Activated T-helper 1 cell treated with anti-CD3 and anti-CD28 coated beads, Interleukin-12 subunit alpha, Interleukin-12 subunit beta, Interleukin-2, Interleukin-4 antibody, amounts not matched to agents 30 ng/mL and 10 ng/mL and 1 ng/mL, durations not matched to agents 14 hours and 24 hours and 36 hours (primary cell): ENCODE measurements around the gene SCTR. TPM values are rescaled to one million over a fixed set of nuclear protein-coding genes. Genes with fewer than 3 reads are reported as not detected.

Experiments
- DNase-seq: peaks from one replicate; pipeline ENCODE4 v3.0.0; 2021; ENCODE audit warnings: low spot score
- H3K27ac Mint-ChIP-seq: one replicate; pipeline ENCODE4 v1.8.0; 2021; ENCODE audit warnings: mild to moderate bottlenecking, mixed read lengths
- H3K27me3 Mint-ChIP-seq: one replicate; pipeline ENCODE4 v1.8.0; 2022; ENCODE audit warnings: mild to moderate bottlenecking, moderate library complexity, mixed read lengths; ENCODE audit not compliant: insufficient read depth
- H3K36me3 Mint-ChIP-seq: one replicate; pipeline ENCODE4 v1.8.0; 2021; ENCODE audit warnings: low read depth, mixed read lengths
- H3K4me1 Mint-ChIP-seq: one replicate; pipeline ENCODE4 v1.8.0; 2021; ENCODE audit warnings: low read depth, mixed read lengths
- H3K4me3 Mint-ChIP-seq: one replicate; pipeline ENCODE4 v1.8.0; 2021; ENCODE audit warnings: mild to moderate bottlenecking, moderate library complexity, mixed read lengths
- H3K9me3 Mint-ChIP-seq: one replicate; pipeline ENCODE4 v1.8.0; 2021; ENCODE audit warnings: mixed read lengths
- intact Hi-C: fragments of 100-400 bp; cut with micrococcal nuclease; formaldehyde crosslinking; loops from one replicate; pipeline ENCODE4 v1.15.1; 2024
- total RNA-seq: library from RNA; stranded (reverse); gene quantifications from 2 replicates; pipeline ENCODE4 v1.2.3, GENCODE V29; 2022

Gene SCTR
- total RNA-seq, 1 donor from 2014 or later: not detected

GRCh38 chr2:119422360-119423107 is 101.7 kb downstream of the SCTR start:
- no peaks in the 10 kb centered on the region for H3K4me1 Mint-ChIP-seq
- H3K9me3 Mint-ChIP-seq: no peaks in the 10 kb centered on the region
- no peaks in the 10 kb centered on the region for H3K36me3 Mint-ChIP-seq
- H3K4me3 Mint-ChIP-seq: no peak overlapping the region
- H3K27ac Mint-ChIP-seq: no peak overlapping the region
- intact Hi-C loops: no loop called here
- DNase-seq: no peak
- H3K27me3 Mint-ChIP-seq: peaks cover 23% of the 10 kb centered on the region

GRCh38 chr2:119421741-119422140 is 102.5 kb downstream of the SCTR start:
- no peak for DNase-seq
- Mint-ChIP-seq H3K4me3 (no peak overlapping the region), H3K36me3 (no peaks in the 10 kb centered on the region), H3K27ac (no peak overlapping the region), H3K27me3 (peaks cover 21% of the 10 kb centered on the region), H3K4me1 (no peaks in the 10 kb centered on the region), H3K9me3 (no peaks in the 10 kb centered on the region)
- intact Hi-C loops: no loop called here

GRCh38 chr2:119421304-119421703 is 103.0 kb downstream of the SCTR start:
- intact Hi-C loops: no loop called here

GRCh38 chr2:119419803-119420508 is 104.3 kb downstream of the SCTR start:
- H3K27ac Mint-ChIP-seq: no peak overlapping the region
- H3K4me3 Mint-ChIP-seq: no peak overlapping the region
- DNase-seq: no peak
- no peaks in the 10 kb centered on the region for H3K36me3 Mint-ChIP-seq
- intact Hi-C loops: no loop called here
- H3K4me1 Mint-ChIP-seq: no peaks in the 10 kb centered on the region
- H3K9me3 Mint-ChIP-seq: no peaks in the 10 kb centered on the region
- peaks cover 14% of the 10 kb centered on the region for H3K27me3 Mint-ChIP-seq

More at GRCh38 chr2:119421304-119421703, 103.0 kb downstream of the SCTR start:
- H3K4me3 Mint-ChIP-seq: no peak overlapping the region
- peaks cover 20% of the 10 kb centered on the region for H3K27me3 Mint-ChIP-seq
- H3K4me1 Mint-ChIP-seq: no peaks in the 10 kb centered on the region
- H3K9me3 Mint-ChIP-seq: no peaks in the 10 kb centered on the region
- H3K27ac Mint-ChIP-seq: no peak overlapping the region
- DNase-seq: no peak
- no peaks in the 10 kb centered on the region for H3K36me3 Mint-ChIP-seq

- Mint-ChIP-seq H3K4me3 (no peak overlapping the region), H3K27ac (no peak overlapping the region), H3K36me3 (no peaks in the 10 kb centered on the region), H3K27me3 (peaks cover 14% of the 10 kb centered on the region), H3K4me1 (no peaks in the 10 kb centered on the region), H3K9me3 (no peaks in the 10 kb centered on the region)
- intact Hi-C loops: no loop called here
- no peak for DNase-seq
These were observed 105.2 kb downstream of the SCTR start for GRCh38 chr2:119419065-119419464.

GRCh38 chr2:119417908-119418307 is 106.4 kb downstream of the SCTR start:
- DNase-seq: no peak
- H3K36me3 Mint-ChIP-seq: no peaks in the 10 kb centered on the region
- no peak overlapping the region for H3K4me3 Mint-ChIP-seq
- no peaks in the 10 kb centered on the region for H3K9me3 Mint-ChIP-seq
- intact Hi-C loops: no loop called here
- H3K27me3 Mint-ChIP-seq: peaks cover 14% of the 10 kb centered on the region
- H3K27ac Mint-ChIP-seq: no peak overlapping the region
- no peaks in the 10 kb centered on the region for H3K4me1 Mint-ChIP-seq

- Mint-ChIP-seq H3K4me1 (no peaks in the 10 kb centered on the region), H3K36me3 (no peaks in the 10 kb centered on the region), H3K9me3 (no peaks in the 10 kb centered on the region), H3K4me3 (no peak overlapping the region), H3K27me3 (peaks cover 14% of the 10 kb centered on the region), H3K27ac (no peak overlapping the region)
- no peak for DNase-seq
- intact Hi-C loops: no loop called here
These were observed 107.9 kb downstream of the SCTR start for GRCh38 chr2:119416299-119416923.

GRCh38 chr2:119415630-119416029 is 108.7 kb downstream of the SCTR start:
- DNase-seq: no peak
- H3K4me3 Mint-ChIP-seq: no peak overlapping the region
- no peak overlapping the region for H3K27ac Mint-ChIP-seq
- no peaks in the 10 kb centered on the region for H3K4me1 Mint-ChIP-seq
- no peaks in the 10 kb centered on the region for H3K9me3 Mint-ChIP-seq
- no peaks in the 10 kb centered on the region for H3K36me3 Mint-ChIP-seq
- H3K27me3 Mint-ChIP-seq: peaks cover 14% of the 10 kb centered on the region
- intact Hi-C loops: no loop called here

- intact Hi-C loops: no loop called here
- H3K4me3 Mint-ChIP-seq: no peak overlapping the region
These were observed 109.4 kb downstream of the SCTR start for GRCh38 chr2:119414894-119415293.

GRCh38 chr2:119409506-119409905 is 114.8 kb downstream of the SCTR start:
- Mint-ChIP-seq H3K27ac (no peak overlapping the region), H3K36me3 (no peaks in the 10 kb centered on the region), H3K4me1 (no peaks in the 10 kb centered on the region), H3K27me3 (peaks cover 6% of the 10 kb centered on the region), H3K9me3 (no peaks in the 10 kb centered on the region), H3K4me3 (no peak overlapping the region)
- intact Hi-C loops: loop anchor here (5.0 kb wide), 1 partner anchor 253 kb away; no protein-coding TSS in a partner anchor
- no peak for DNase-seq

More at GRCh38 chr2:119414894-119415293, 109.4 kb downstream of the SCTR start:
- H3K36me3 Mint-ChIP-seq: no peaks in the 10 kb centered on the region
- peaks cover 9% of the 10 kb centered on the region for H3K27me3 Mint-ChIP-seq
- no peaks in the 10 kb centered on the region for H3K9me3 Mint-ChIP-seq
- no peaks in the 10 kb centered on the region for H3K4me1 Mint-ChIP-seq
- H3K27ac Mint-ChIP-seq: no peak overlapping the region
- DNase-seq: no peak

GRCh38 chr2:119408221-119408619 is 116.1 kb downstream of the SCTR start:
- intact Hi-C loops: loop anchor here (5.0 kb wide), 1 partner anchor 254 kb away; no protein-coding TSS in a partner anchor
- H3K27me3 Mint-ChIP-seq: peaks cover 7% of the 10 kb centered on the region
- no peak overlapping the region for H3K4me3 Mint-ChIP-seq
- DNase-seq: no peak
- H3K4me1 Mint-ChIP-seq: no peaks in the 10 kb centered on the region
- no peaks in the 10 kb centered on the region for H3K9me3 Mint-ChIP-seq
- H3K36me3 Mint-ChIP-seq: no peaks in the 10 kb centered on the region
- H3K27ac Mint-ChIP-seq: no peak overlapping the region

GRCh38 chr2:119407430-119408220 is 116.7 kb downstream of the SCTR start:
- Mint-ChIP-seq H3K4me3 (no peak overlapping the region), H3K9me3 (no peaks in the 10 kb centered on the region), H3K36me3 (no peaks in the 10 kb centered on the region), H3K27ac (no peak overlapping the region), H3K27me3 (peaks cover 7% of the 10 kb centered on the region), H3K4me1 (no peaks in the 10 kb centered on the region)
- DNase-seq: no peak
- intact Hi-C loops: loop anchor here (1.0 to 5.0 kb wide), 2 partner anchors 69 to 255 kb away; no protein-coding TSS in a partner anchor
